NCI-H146 treated with DMSO at 0.1 percent for 48 hours (cell line): ENCODE results near the gene FARS2.

Source experiments
- DNase-seq: peaks from one replicate; lab custom pipeline; 2025; ENCODE audit not compliant: unreplicated experiment; lab: John Stamatoyannopoulos, UW

FARS2 gene

GRCh38 chr6:5412663-5413062 lies 151.3 kb downstream of the FARS2 start:
- no peak for DNase-seq

- no peak for DNase-seq
Observed at GRCh38 chr6:5416250-5416649, 154.9 kb downstream of the FARS2 start.

- no peak for DNase-seq
Observed at GRCh38 chr6:5422321-5422915, 161.1 kb downstream of the FARS2 start.

- DNase-seq: no peak
Observed at GRCh38 chr6:5423251-5423650, 161.9 kb downstream of the FARS2 start.

GRCh38 chr6:5424726-5425125 lies 163.4 kb downstream of the FARS2 start:
- DNase-seq: no peak

- no peak for DNase-seq
Observed at GRCh38 chr6:5425267-5425666, 164.0 kb downstream of the FARS2 start.

GRCh38 chr6:5425797-5426196 lies 164.5 kb downstream of the FARS2 start:
- no peak for DNase-seq

- DNase-seq: no peak
Observed at GRCh38 chr6:5427586-5427985, 166.3 kb downstream of the FARS2 start.

GRCh38 chr6:5433324-5433723 lies 172.0 kb downstream of the FARS2 start:
- no peak for DNase-seq

GRCh38 chr6:5435449-5435848 lies 174.1 kb downstream of the FARS2 start:
- DNase-seq: no peak

GRCh38 chr6:5438922-5439584 lies 177.7 kb downstream of the FARS2 start:
- no peak for DNase-seq

- peak; percentile 11 for DNase-seq
Observed at GRCh38 chr6:5439749-5440148, 178.4 kb downstream of the FARS2 start.

GRCh38 chr6:5442319-5442718 lies 181.0 kb downstream of the FARS2 start:
- DNase-seq: no peak

GRCh38 chr6:5442916-5443315 lies 181.6 kb downstream of the FARS2 start:
- DNase-seq: no peak

- DNase-seq: no peak
Observed at GRCh38 chr6:5443491-5443890, 182.2 kb downstream of the FARS2 start.

GRCh38 chr6:5446362-5447075 lies 185.2 kb downstream of the FARS2 start:
- DNase-seq: no peak

GRCh38 chr6:5447921-5448320 lies 186.6 kb downstream of the FARS2 start:
- no peak for DNase-seq

- DNase-seq: no peak
Observed at GRCh38 chr6:5450073-5450472, 188.8 kb downstream of the FARS2 start.

- DNase-seq: no peak
Observed at GRCh38 chr6:5453546-5453945, 192.2 kb downstream of the FARS2 start.

- no peak for DNase-seq
Observed at GRCh38 chr6:5455142-5455541, 193.8 kb downstream of the FARS2 start.

GRCh38 chr6:5457041-5457440 lies 195.7 kb downstream of the FARS2 start:
- DNase-seq: no peak

- peak; percentile 15 for DNase-seq
Observed at GRCh38 chr6:5457983-5458683, 196.8 kb downstream of the FARS2 start.
